Camera-type eye (tissue), 1 donor: ENCODE data around the gene HEMGN. TPM values are rescaled to one million over a fixed set of nuclear protein-coding genes. Genes with fewer than 3 reads are reported as not detected.

Experiments used
- total RNA-seq: library from RNA; depleted of rRNA; stranded (reverse); fragments of >200 nt; gene quantifications from one replicate; pipeline ENCODE4 v1.2.3, GENCODE V29; 2014

The HEMGN gene, protein sequence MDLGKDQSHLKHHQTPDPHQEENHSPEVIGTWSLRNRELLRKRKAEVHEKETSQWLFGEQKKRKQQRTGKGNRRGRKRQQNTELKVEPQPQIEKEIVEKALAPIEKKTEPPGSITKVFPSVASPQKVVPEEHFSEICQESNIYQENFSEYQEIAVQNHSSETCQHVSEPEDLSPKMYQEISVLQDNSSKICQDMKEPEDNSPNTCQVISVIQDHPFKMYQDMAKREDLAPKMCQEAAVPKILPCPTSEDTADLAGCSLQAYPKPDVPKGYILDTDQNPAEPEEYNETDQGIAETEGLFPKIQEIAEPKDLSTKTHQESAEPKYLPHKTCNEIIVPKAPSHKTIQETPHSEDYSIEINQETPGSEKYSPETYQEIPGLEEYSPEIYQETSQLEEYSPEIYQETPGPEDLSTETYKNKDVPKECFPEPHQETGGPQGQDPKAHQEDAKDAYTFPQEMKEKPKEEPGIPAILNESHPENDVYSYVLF
- 6.4 TPM for total RNA-seq

DNA sequence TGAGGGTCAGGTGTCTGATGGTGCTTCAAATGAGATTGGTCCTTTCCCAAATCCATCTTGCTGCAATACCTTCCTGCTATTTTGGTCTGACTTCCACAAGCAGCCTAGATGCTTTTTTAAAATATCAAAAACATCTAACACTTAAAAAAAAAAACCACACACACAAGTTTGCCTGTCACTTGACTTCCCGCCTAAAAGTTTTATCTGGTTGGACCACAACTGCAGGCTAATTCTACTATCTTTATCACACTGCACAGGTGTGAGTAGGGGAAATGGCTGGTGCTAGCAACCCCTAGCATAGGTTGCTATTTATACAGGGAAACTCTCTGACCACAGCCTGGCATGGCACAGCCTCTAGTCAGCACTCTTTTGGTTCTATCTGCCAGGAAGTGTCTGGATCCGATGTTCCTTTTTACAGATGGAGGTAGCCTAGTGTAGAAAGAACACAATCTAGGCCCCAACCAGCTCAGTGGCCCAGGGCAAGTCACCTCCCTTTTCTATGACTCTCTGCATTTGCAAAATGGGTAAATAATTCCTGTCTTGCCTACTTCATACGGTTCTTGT lies at the start of gene HEMGN:
Gene HEMGN (minus strand): TSS at position 92 of the 564 bp plus-strand sequence. CDS start 36 bp downstream, at position 56.

DNA sequence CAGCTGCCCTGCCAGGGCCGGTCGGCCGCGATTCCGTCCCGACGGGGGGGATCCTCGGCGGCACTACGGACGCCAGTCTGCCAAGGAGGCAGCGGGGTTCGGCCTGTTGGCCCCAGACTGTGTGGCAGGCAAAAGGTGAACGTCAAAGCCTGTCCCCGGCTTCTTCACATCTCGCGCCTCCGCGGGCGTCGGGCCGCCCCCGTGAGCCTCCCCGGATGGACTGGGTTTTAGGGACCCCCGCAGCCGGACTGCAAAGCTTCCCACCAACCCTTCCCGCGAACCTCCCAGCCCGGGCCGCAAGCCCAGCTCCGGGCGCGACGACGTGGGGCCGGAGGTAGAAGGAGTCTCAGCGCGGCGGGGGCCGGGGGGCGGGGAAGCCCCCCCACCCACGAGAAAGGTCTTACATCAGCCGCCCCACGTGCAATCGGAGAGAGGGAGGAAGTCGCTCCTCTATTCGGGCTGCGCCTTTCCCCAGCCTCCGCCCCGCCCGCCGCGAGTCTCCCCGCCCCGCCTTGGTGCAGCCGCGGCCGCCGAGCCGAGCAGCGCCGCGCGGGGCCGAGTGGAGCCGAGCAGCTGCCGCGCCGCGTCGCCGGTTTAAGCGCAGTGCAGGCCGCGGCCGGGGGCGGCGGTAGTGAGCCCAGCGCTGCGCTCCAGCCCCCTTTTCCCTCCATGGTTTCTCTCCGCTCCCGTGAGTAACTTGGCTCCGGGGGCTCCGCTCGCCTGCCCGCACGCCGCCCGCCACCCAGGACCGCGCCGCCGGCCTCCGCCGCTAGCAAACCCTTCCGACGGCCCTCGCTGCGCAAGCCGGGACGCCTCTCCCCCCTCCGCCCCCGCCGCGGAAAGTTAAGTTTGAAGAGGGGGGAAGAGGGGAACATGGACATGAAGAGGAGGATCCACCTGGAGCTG lies 45.0 kb upstream of the HEMGN start, which contains the start of gene ANP32B:
Gene ANP32B (plus strand): TSS at position 659 of the 906 bp plus-strand sequence. CDS start 215 bp downstream, at position 874.

DNA sequence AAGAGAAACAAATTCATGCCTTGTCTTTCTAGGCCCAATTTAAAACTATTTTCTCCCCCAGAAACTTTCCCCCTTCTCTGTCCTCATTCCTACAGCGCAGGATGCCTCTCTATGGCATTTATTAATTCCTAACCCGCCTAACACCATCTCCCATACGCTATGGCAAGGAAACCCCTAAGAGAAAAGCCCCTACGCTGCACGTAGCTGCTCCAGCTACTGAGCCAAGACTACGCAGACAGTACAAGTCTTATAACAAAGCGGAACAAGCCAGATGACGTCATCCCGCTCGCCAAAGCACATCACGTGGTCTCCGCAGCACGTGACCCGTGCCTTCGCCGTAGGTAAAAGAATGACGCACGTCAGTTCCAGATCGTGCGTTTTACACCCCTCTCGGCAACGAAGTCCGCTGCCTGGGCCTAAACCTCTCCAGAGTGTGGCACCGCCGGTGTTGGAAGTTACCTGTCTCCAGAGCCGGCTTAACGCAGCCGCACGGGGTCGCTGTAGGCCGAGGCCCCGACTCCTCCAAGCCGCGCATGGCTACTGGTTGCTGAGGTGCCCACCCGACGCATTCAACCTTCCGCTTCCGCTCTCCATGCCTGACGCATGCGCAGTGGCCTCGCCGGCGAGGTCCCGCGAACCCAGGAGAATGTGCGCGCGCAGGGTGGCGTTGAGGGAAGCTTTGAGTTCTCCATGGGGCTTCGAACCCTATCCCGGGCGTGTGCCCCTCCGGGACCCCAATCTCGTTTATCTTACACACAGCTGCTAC lies 15.8 kb downstream of the HEMGN start, which contains the start of gene TRMO:
Gene TRMO (minus strand): TSS at position 542 of the 766 bp plus-strand sequence. CDS start 7 bp downstream, at position 535.

Other genes with a start within 250 kb of the HEMGN start
- gene XPA, start 240.8 kb downstream of the HEMGN start, total RNA-seq, result 26.7 TPM
- not detected for gene FOXE1, start 84.9 kb downstream of the HEMGN start, total RNA-seq
- 31.2 TPM for gene TRMO, start 15.7 kb downstream of the HEMGN start, total RNA-seq
- gene ANP32B, start 45.2 kb upstream of the HEMGN start, total RNA-seq, result 17.8 TPM
- gene NANS, start 118.6 kb upstream of the HEMGN start, total RNA-seq, result 26.4 TPM
- gene TRIM14, start 181.1 kb upstream of the HEMGN start, total RNA-seq, result 4.4 TPM